A549 (cell line): Measurements from ENCODE around the gene SCFD1. TPM values are rescaled to one million over a fixed set of nuclear protein-coding genes. Genes with fewer than 3 reads are reported as not detected.

Experiments used
- ATAC-seq, 2 experiments: fragments of 200-7000 bp in 1 of 2; fragments of >200 bp in 1 of 2; cut with Nextera tagmentation in 1 of 2; cut with Tn5 transposase in 1 of 2; 3 replicates each; pipeline versions ENCODE4 v1.8.0 to v1.9.1; 2018 to 2020; ENCODE audit warnings: mild to moderate bottlenecking in 1 of 2, moderate library complexity in 1 of 2
- CTCF ChIA-PET: fragments of 300-600 bp; sonication (Branson Sonifier 250); formaldehyde crosslinking; extraction: SDS; loops from one replicate; lab custom pipeline; 2021; ENCODE audit warnings: antibody characterized with exemption, inconsistent platforms; lab: Yijun Ruan, JAX
- POLR2A ChIA-PET: fragments of 350-600 bp; formaldehyde crosslinking; extraction: SDS; loops from one replicate; lab custom pipeline; 2021; ENCODE audit warnings: antibody characterized with exemption, inconsistent platforms; lab: Yijun Ruan, JAX
- DNase-seq, 2 experiments: peaks; one replicate each; pipeline versions ENCODE4 v3.0.0 to v3.0.0-alpha.2; 2011 to 2016; ENCODE audit warnings: low read depth in 1 of 2, low spot score in 1 of 2
- FAIRE-seq: peaks from 2 replicates; lab custom pipeline; 2011; peaks lifted over from hg19 to GRCh38; lab: Jason Lieb, UNC
- H3K27ac ChIP-seq, 2 experiments: fragments of >200 bp; sonication (Bioruptor Twin); formaldehyde crosslinking; 3 replicates each; pipeline ENCODE4 v1.5.1; 2016 to 2017
- H3K4me1 ChIP-seq: fragments of >200 bp; sonication (Bioruptor Twin); formaldehyde crosslinking; 3 replicates; pipeline ENCODE4 v1.6.1; 2016
- H3K4me2 ChIP-seq: fragments of >200 bp; sonication (Bioruptor Twin); formaldehyde crosslinking; 3 replicates; pipeline ENCODE4 v1.6.1; 2016
- H3K4me3 ChIP-seq: fragments of >200 bp; sonication (Bioruptor Twin); formaldehyde crosslinking; 3 replicates; pipeline ENCODE4 v1.5.1; 2016
- H3K9me3 ChIP-seq: fragments of >200 bp; sonication (Bioruptor Twin); formaldehyde crosslinking; 3 replicates; pipeline ENCODE4 v1.6.1; 2016
- BHLHE40 ChIP-seq: IDR thresholded peaks from 2 replicates; pipeline ENCODE4 v1.6.1; 2012; ENCODE audit warnings: low read depth, low read length, inconsistent platforms
- CHD4 ChIP-seq: fragments of 200-600 bp; sonication (generic); IDR thresholded peaks from 2 replicates; pipeline ENCODE4 v1.6.1; 2016; ENCODE audit warnings: antibody characterized with exemption, mild to moderate bottlenecking, borderline replicate concordance
- FOXS1 ChIP-seq: fragments of 250-450 bp; sonication (Bioruptor Pico); IDR thresholded peaks from 2 replicates; pipeline ENCODE4 v1.5.0; 2020; ENCODE audit warnings: mild to moderate bottlenecking, moderate library complexity
- GATA3 ChIP-seq: IDR thresholded peaks from 2 replicates; pipeline ENCODE4 v1.6.1; 2012; ENCODE audit warnings: borderline replicate concordance
- HDAC2 ChIP-seq: fragments of 200-600 bp; sonication (generic); IDR thresholded peaks from 2 replicates; pipeline ENCODE4 v1.6.1; 2016
- HEYL ChIP-seq: fragments of 250-450 bp; sonication (Bioruptor Pico); IDR thresholded peaks from 2 replicates; pipeline ENCODE4 v1.8.0; 2021; ENCODE audit warnings: mild to moderate bottlenecking, moderate library complexity
- HOXB5 ChIP-seq: fragments of 250-450 bp; sonication (Bioruptor Pico); IDR thresholded peaks from 2 replicates; pipeline ENCODE4 v1.5.0; 2020; ENCODE audit warnings: mild to moderate bottlenecking, moderate library complexity
- JUN ChIP-seq, 2 experiments: fragments of >200 bp; sonication (Bioruptor Twin); formaldehyde crosslinking; IDR thresholded peaks; 2 replicates in 1 of 2; 3 replicates in 1 of 2; pipeline ENCODE4 v1.6.1; 2016 to 2017
- JUNB ChIP-seq: fragments of >200 bp; sonication (Bioruptor Twin); formaldehyde crosslinking; IDR thresholded peaks from 2 replicates; pipeline ENCODE4 v1.6.1; 2016
- KDM5A ChIP-seq: fragments of 200-600 bp; sonication (generic); IDR thresholded peaks from 2 replicates; pipeline ENCODE4 v1.6.1; 2016; ENCODE audit warnings: antibody characterized with exemption, mild to moderate bottlenecking
- MAFK ChIP-seq: fragments of 450-650 bp; IDR thresholded peaks from 2 replicates; pipeline ENCODE4 v1.6.1; 2014; ENCODE audit not compliant: partially characterized antibody
- NFE2L2 ChIP-seq: fragments of 150-350 bp; conservative IDR thresholded peaks from 2 replicates; pipeline ENCODE4 v1.6.1; 2014; ENCODE audit warnings: low read length
- NPAS2 ChIP-seq: fragments of 250-450 bp; sonication (Bioruptor Pico); IDR thresholded peaks from 2 replicates; pipeline ENCODE4 v1.8.0; 2022; ENCODE audit warnings: mild to moderate bottlenecking, moderate library complexity, borderline replicate concordance
- NR3C1 ChIP-seq: fragments of >200 bp; sonication (Bioruptor Twin); formaldehyde crosslinking; IDR thresholded peaks from 3 replicates; pipeline ENCODE4 v1.6.1; 2017
- PHF8 ChIP-seq: fragments of 200-600 bp; sonication (generic); IDR thresholded peaks from 2 replicates; pipeline ENCODE4 v1.6.1; 2016; ENCODE audit warnings: low read depth, mild to moderate bottlenecking, antibody characterized with exemption, moderate library complexity, borderline replicate concordance
- POLR2A ChIP-seq: IDR thresholded peaks from 2 replicates; pipeline ENCODE4 v1.6.1; 2012; ENCODE audit warnings: mild to moderate bottlenecking, low read length
- POLR2AphosphoS2 ChIP-seq: conservative IDR thresholded peaks from 2 replicates; pipeline ENCODE4 v1.6.1; 2012; ENCODE audit warnings: low read length, improper control_type of control experiment, inconsistent platforms
- RCOR1 ChIP-seq: fragments of 150-350 bp; IDR thresholded peaks from 2 replicates; pipeline ENCODE4 v1.6.1; 2014; ENCODE audit warnings: antibody characterized with exemption, low read length, low read depth
- RFX5 ChIP-seq: fragments of 450-650 bp; IDR thresholded peaks from 2 replicates; pipeline ENCODE4 v1.7.1; 2014; ENCODE audit warnings: antibody characterized with exemption, mild to moderate bottlenecking, moderate library complexity
- ZC3H11A ChIP-seq: fragments of 450-650 bp; IDR thresholded peaks from 2 replicates; pipeline ENCODE4 v1.6.1; 2014; ENCODE audit warnings: antibody characterized with exemption, mild to moderate bottlenecking
- ZFP36 ChIP-seq: fragments of 450-650 bp; IDR thresholded peaks from 2 replicates; pipeline ENCODE4 v1.6.1; 2014; ENCODE audit warnings: borderline replicate concordance; ENCODE audit not compliant: partially characterized antibody
- WGBS: methylation state at CpG from one replicate; pipeline ENCODE4 v1.1.6; 2017; ENCODE audit errors: missing lambda C conversion rate; 5-methylcytosine and 5-hydroxymethylcytosine counted together
- polyA plus RNA-seq, 4 experiments: library from polyadenylated mRNA; depleted of rRNA in 3 of 4; stranded (reverse); fragments of >200 nt; fragmentation: RNase III in 1 of 4; extraction: RNeasy Plus Mini Kit Qiagen cat#74134 plus additional on column Dnase treatment in 1 of 4; gene quantifications; 2 replicates in 3 of 4; 3 replicates in 1 of 4; pipeline ENCODE4 v1.2.3, GENCODE V29; 2011 to 2017
- TF ChIP-seq, protein P1 (sequence below): IDR thresholded peaks from 2 replicates; pipeline ENCODE4 v1.6.1; 2012
- TF ChIP-seq, protein P2 (sequence below): IDR thresholded peaks from 2 replicates; pipeline ENCODE4 v1.6.1; 2012
- TF ChIP-seq, protein P3 (sequence below): IDR thresholded peaks from 2 replicates; pipeline ENCODE4 v1.6.1; 2012; ENCODE audit warnings: low read depth, borderline replicate concordance
- TF ChIP-seq, protein P4 (sequence below): fragments of >200 bp; sonication (Bioruptor Twin); formaldehyde crosslinking; IDR thresholded peaks from 3 replicates; pipeline ENCODE4 v1.6.1; 2016

The SCFD1 gene
- polyA plus RNA-seq, 2 of the 4 experiments (the other 2 are of a cell fraction): 52.1 to 158 TPM

DNA sequence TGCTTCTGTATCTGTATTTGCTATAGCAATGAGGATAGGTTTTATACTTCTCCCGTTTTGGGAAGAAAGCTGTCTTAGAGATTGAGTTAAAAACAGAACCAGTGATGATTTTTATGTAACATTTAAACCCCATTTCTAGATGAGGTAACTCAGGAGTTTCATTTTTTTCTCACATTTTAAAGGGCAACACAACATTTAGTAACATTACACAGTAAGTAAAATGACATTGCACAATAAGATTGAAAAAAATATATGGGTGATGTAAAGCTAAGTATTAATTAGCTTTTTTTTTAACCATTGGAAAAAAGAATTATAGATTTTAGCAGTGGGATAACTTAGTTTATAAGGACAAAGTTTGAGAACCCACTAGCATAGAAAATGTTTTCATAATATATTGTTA is 25.2 kb upstream of the SCFD1 start:
- POLR2A ChIA-PET: no interaction called here
- WGBS: 70% methylated on average over 1 of the region's 1 CpG
- H3K4me1 ChIP-seq: 0 out of 3 replicates have a peak, but pooled peaks cover 4% of the 10 kb centered on the region
- H3K4me3 ChIP-seq: no peak overlapping the region
- CTCF ChIA-PET: interaction anchor here (1.0 to 2.7 kb wide), 2 partner anchors 11 to 14 kb away, joined by 3 to 6 read pairs; no protein-coding TSS in a partner anchor
- no peak overlapping the region for H3K27ac ChIP-seq
- FAIRE-seq: no peak
- no peak for ATAC-seq
- H3K9me3 ChIP-seq: no peaks in the 10 kb centered on the region
- H3K4me2 ChIP-seq: no peak overlapping the region
- TF ChIP-seq CHD4 (no peak), RFX5 (no peak), NR3C1 (no peak)
- TF ChIP-seq, protein P1, sequence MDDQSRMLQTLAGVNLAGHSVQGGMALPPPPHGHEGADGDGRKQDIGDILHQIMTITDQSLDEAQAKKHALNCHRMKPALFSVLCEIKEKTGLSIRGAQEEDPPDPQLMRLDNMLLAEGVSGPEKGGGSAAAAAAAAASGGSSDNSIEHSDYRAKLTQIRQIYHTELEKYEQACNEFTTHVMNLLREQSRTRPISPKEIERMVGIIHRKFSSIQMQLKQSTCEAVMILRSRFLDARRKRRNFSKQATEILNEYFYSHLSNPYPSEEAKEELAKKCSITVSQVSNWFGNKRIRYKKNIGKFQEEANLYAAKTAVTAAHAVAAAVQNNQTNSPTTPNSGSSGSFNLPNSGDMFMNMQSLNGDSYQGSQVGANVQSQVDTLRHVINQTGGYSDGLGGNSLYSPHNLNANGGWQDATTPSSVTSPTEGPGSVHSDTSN: no peak
- DNase-seq: no peak

DNA sequence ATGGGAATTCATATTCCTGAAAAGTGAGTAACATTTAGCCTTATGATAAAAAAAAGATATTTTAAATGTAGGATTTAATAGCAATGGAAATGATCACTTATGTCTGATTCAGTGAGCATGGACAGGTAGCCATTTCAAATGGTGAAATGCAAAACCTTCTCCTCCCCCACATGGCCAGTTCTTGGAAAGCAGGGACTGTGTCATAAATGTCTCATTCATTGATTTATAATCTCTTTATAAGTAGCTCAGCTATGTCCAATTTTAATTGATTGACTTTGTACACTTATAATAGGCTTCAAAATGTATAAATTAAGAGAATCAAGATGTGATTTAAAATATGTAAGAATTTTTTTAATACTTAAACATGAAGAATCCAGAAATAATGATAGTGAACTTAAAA is 24.6 kb upstream of the SCFD1 start:
- FAIRE-seq: no peak

DNA sequence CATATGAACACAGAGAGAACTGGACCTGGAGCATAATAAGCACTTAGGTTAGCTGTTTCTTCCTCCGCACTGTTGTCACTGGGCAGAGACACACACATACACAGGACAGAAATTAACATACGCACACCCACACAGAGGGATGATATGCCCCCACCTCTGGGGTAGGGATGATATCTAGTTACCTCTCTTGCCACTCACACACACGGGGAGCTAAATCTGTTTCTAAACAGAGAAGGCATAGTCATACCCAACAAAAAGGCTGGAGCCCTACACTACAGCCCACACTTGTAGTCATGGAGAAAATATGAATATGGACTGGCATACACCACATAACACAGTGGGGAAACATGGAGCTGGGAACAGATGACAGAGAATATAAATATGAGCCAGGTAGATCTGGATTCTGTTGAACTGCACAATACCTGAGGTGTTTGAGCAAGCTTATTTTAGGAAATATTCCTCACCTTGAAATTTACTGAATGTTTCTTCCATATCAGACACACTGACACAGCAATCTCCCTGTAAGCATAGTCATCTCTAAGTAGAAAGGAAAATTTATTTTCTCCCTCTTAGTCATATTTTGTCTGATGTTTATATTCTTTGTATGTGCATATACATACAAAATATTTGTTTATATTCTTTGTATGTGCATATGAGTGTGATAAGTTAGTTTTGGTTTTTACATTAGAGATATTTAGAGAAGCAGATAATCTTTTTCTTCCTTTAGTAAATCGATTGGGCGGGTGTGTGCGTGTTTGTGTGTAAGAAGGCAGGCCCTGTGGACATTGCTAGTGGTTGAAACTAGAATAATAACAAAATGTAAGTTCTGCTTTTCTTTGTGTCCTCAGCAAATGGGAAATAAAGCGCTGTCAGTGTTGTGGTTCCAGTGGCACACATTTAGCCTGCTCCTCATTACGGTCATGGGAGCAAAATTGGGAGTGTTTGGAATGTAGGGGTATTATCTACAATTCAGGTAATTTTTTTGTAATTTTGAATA is 20.9 kb upstream of the SCFD1 start:
- WGBS: 91% methylated on average over 8 of the region's 8 CpGs
- DNase-seq (no peak), FAIRE-seq (no peak), ATAC-seq (no peak)
- Histone ChIP-seq H3K4me2 (no peak overlapping the region), H3K4me3 (no peak overlapping the region), H3K4me1 (0 out of 3 replicates have a peak, but pooled peaks cover 4% of the 10 kb centered on the region), H3K27ac (no peak overlapping the region), H3K9me3 (no peaks in the 10 kb centered on the region)
- ChIA-PET POLR2A (no interaction called here), CTCF (interaction anchor here (1.2 kb wide), 1 partner anchor 10 kb away, joined by 3 read pairs; no protein-coding TSS in a partner anchor)
- TF ChIP-seq, protein P2, sequence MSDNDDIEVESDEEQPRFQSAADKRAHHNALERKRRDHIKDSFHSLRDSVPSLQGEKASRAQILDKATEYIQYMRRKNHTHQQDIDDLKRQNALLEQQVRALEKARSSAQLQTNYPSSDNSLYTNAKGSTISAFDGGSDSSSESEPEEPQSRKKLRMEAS: no peak
- TF ChIP-seq JUNB (no peak), RFX5 (no peak), HOXB5 (CRISPR knock-in tag) (no peak), HEYL (no peak), NFE2L2 (no peak), POLR2AphosphoS2 (no peak), NPAS2 (no peak), POLR2A (no peak), MAFK (no peak), NR3C1 (no peak), HDAC2 (no peak), GATA3 (no peak)

More for the DNA sequence above, 24.6 kb upstream of the SCFD1 start:
- Histone ChIP-seq H3K4me2 (no peak overlapping the region), H3K4me3 (no peak overlapping the region), H3K4me1 (0 out of 3 replicates have a peak, but pooled peaks cover 4% of the 10 kb centered on the region), H3K27ac (no peak overlapping the region), H3K9me3 (no peaks in the 10 kb centered on the region)
- ChIA-PET POLR2A (no interaction called here), CTCF (interaction anchor here (2.7 kb wide), 1 partner anchor 13 kb away, joined by 6 read pairs; no protein-coding TSS in a partner anchor)
- no peak for TF ChIP-seq CHD4
- no peak for TF ChIP-seq ZFP36
- TF ChIP-seq, protein P3, sequence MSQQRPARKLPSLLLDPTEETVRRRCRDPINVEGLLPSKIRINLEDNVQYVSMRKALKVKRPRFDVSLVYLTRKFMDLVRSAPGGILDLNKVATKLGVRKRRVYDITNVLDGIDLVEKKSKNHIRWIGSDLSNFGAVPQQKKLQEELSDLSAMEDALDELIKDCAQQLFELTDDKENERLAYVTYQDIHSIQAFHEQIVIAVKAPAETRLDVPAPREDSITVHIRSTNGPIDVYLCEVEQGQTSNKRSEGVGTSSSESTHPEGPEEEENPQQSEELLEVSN: no peak
- TF ChIP-seq PHF8: no peak
- TF ChIP-seq POLR2A: no peak
- TF ChIP-seq ZC3H11A: no peak
- no peak for TF ChIP-seq HDAC2
- no peak for TF ChIP-seq RCOR1
- TF ChIP-seq BHLHE40: no peak
- no peak for TF ChIP-seq POLR2AphosphoS2
- TF ChIP-seq KDM5A: no peak
- TF ChIP-seq, protein P4, sequence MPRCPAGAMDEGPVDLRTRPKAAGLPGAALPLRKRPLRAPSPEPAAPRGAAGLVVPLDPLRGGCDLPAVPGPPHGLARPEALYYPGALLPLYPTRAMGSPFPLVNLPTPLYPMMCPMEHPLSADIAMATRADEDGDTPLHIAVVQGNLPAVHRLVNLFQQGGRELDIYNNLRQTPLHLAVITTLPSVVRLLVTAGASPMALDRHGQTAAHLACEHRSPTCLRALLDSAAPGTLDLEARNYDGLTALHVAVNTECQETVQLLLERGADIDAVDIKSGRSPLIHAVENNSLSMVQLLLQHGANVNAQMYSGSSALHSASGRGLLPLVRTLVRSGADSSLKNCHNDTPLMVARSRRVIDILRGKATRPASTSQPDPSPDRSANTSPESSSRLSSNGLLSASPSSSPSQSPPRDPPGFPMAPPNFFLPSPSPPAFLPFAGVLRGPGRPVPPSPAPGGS: no peak
- no peak for TF ChIP-seq FOXS1 (CRISPR knock-in tag)
- TF ChIP-seq JUN (IDR thresholded peaks at IDR 0.05): no peak
- ATAC-seq (no peak), DNase-seq (no peak)
